ENCODE results near the gene PPP1R26. TPM values are rescaled to one million over a fixed set of nuclear protein-coding genes. Genes with fewer than 3 reads are reported as not detected.

Gene PPP1R26
- total and polyA plus RNA-seq, 2 of the 13 experiments (the other 11 are each of a cell fraction or from before 2014, with no cell fraction given), result 8.6 to 11.6 TPM

GRCh38 chr9:135490980-135491464 lies 11.4 kb downstream of the PPP1R26 start (continued):
- TF ChIP-seq SSRP1 (CRISPR knock-in tag; IDR thresholded peaks at IDR 0.05), result no peak
- TF ChIP-seq SRF (IDR thresholded peaks at IDR 0.05; ENCODE audit: low read depth, low read length), result no peak
- no peak for TF ChIP-seq ZNF549 (CRISPR knock-in tag; IDR thresholded peaks at IDR 0.05)
- peak; percentile 56 for TF ChIP-seq HOXA3 (CRISPR knock-in tag; IDR thresholded peaks at IDR 0.05)
- no peak for TF ChIP-seq AFF4 (CRISPR knock-in tag; IDR thresholded peaks at IDR 0.05)
- TF ChIP-seq MIXL1 (CRISPR knock-in tag; IDR thresholded peaks at IDR 0.05), result no peak
- no peak for TF ChIP-seq HBP1 (CRISPR knock-in tag; IDR thresholded peaks at IDR 0.05; ENCODE audit: low read depth)
- TF ChIP-seq ZNF850 (CRISPR knock-in tag; conservative IDR thresholded peaks at IDR 0.05), result no peak
- TF ChIP-seq SALL2 (CRISPR knock-in tag; IDR thresholded peaks at IDR 0.05), result no peak
- TF ChIP-seq ZSCAN30 (CRISPR knock-in tag; IDR thresholded peaks at IDR 0.05), result no peak
- TF ChIP-seq CEBPZ (IDR thresholded peaks at IDR 0.05; ENCODE audit: low read length), result no peak
- TF ChIP-seq ZNF326 (CRISPR knock-in tag; IDR thresholded peaks at IDR 0.05; ENCODE audit: borderline replicate concordance), result no peak
- no peak for TF ChIP-seq FOXP1 (IDR thresholded peaks at IDR 0.05)
- no peak for TF ChIP-seq FOXP1 (CRISPR knock-in tag; IDR thresholded peaks at IDR 0.05)
- TF ChIP-seq THAP8 (CRISPR knock-in tag; IDR thresholded peaks at IDR 0.05; ENCODE audit: borderline replicate concordance), result no peak
- TF ChIP-seq ZSCAN25 (CRISPR knock-in tag; IDR thresholded peaks at IDR 0.05), result no peak
- TF ChIP-seq ZNF296 (CRISPR knock-in tag; conservative IDR thresholded peaks at IDR 0.05), result no peak
- TF ChIP-seq MEIS2 (CRISPR knock-in tag; IDR thresholded peaks at IDR 0.05), result no peak
- no peak for TF ChIP-seq BRCA1 (CRISPR knock-in tag; IDR thresholded peaks at IDR 0.05)
- no peak for TF ChIP-seq ZNF143 (CRISPR knock-in tag; IDR thresholded peaks at IDR 0.05)
- no peak for TF ChIP-seq CCDC6 (CRISPR knock-in tag; IDR thresholded peaks at IDR 0.05)
- TF ChIP-seq GMEB2 (CRISPR knock-in tag; IDR thresholded peaks at IDR 0.05; ENCODE audit: low read depth), result no peak
- TF ChIP-seq MBD4 (IDR thresholded peaks at IDR 0.05; ENCODE audit: borderline replicate concordance, low read length), result no peak

All from HepG2 (cell line).